A673 (cell line): Measurements from ENCODE around the gene ARTN. TPM values are rescaled to one million over a fixed set of nuclear protein-coding genes. Genes with fewer than 3 reads are reported as not detected.

Experiments
- BruUV-seq: library from RNA; stranded (reverse); fragments of 400-500 nt; replicated peaks from 2 replicates; lab custom pipeline; 2021; lab: Mats Ljungman, UMichigan
- CTCF ChIA-PET: fragments of 300-600 bp; sonication (Branson Sonifier 250); formaldehyde crosslinking; loops from one replicate; lab custom pipeline; 2022; ENCODE audit warnings: antibody characterized with exemption; lab: Charles Lee
- POLR2A ChIA-PET: fragments of 300-600 bp; sonication (Branson Sonifier 250); formaldehyde crosslinking; loops from one replicate; lab custom pipeline; 2022; ENCODE audit warnings: antibody characterized with exemption; ENCODE audit not compliant: low non-redundant PET; lab: Charles Lee
- DNase-seq: peaks from one replicate; pipeline ENCODE4 v3.0.0-alpha.2; 2015; ENCODE audit warnings: low spot score
- H3K27ac ChIP-seq: fragments of 200-600 bp; sonication (generic); 2 replicates; pipeline ENCODE4 v1.5.1; 2016; ENCODE audit warnings: mixed run types, low read depth, mild to moderate bottlenecking, mixed read lengths, antibody characterized with exemption, low read length; ENCODE audit not compliant: poor library complexity, severe bottlenecking
- H3K27me3 ChIP-seq: fragments of 200-600 bp; sonication (generic); replicated peaks from 2 replicates; pipeline ENCODE4 v1.6.1; 2017; ENCODE audit warnings: mixed run types, low read depth, mild to moderate bottlenecking, mixed read lengths, antibody characterized with exemption, low read length; ENCODE audit not compliant: insufficient read depth, poor library complexity
- H3K36me3 ChIP-seq: fragments of 200-600 bp; sonication (generic); 2 replicates; pipeline ENCODE4 v1.6.1; 2016; ENCODE audit warnings: mixed run types, mild to moderate bottlenecking, mixed read lengths, antibody characterized with exemption, low read length; ENCODE audit not compliant: insufficient read depth, poor library complexity, severe bottlenecking
- H3K4me1 ChIP-seq: fragments of 200-600 bp; sonication (generic); 2 replicates; pipeline ENCODE4 v1.6.1; 2017; ENCODE audit warnings: mixed run types, mild to moderate bottlenecking, mixed read lengths, antibody characterized with exemption, low read length; ENCODE audit not compliant: insufficient read depth, poor library complexity, severe bottlenecking
- H3K4me3 ChIP-seq: fragments of 200-600 bp; sonication (generic); 2 replicates; pipeline ENCODE4 v1.5.1; 2016; ENCODE audit warnings: low read depth, mixed run types, mild to moderate bottlenecking, mixed read lengths, low read length; ENCODE audit not compliant: poor library complexity, severe bottlenecking
- H3K9me3 ChIP-seq: fragments of 200-600 bp; sonication (generic); 2 replicates; pipeline ENCODE4 v1.6.1; 2016; ENCODE audit warnings: mixed run types, low read depth, mild to moderate bottlenecking, mixed read lengths, antibody characterized with exemption, low read length; ENCODE audit not compliant: poor library complexity, severe bottlenecking
- CTCF ChIP-seq: fragments of 300-800, 200-600 bp; sonication (generic); conservative IDR thresholded peaks from 2 replicates; pipeline ENCODE4 v1.5.1; 2017; ENCODE audit warnings: low read depth, mild to moderate bottlenecking, antibody characterized with exemption, low read length, moderate library complexity, mixed read lengths
- EZH2 ChIP-seq: fragments of 200-600 bp; sonication (generic); IDR thresholded peaks from 2 replicates; pipeline ENCODE4 v1.6.1; 2017; ENCODE audit warnings: borderline replicate concordance, low read depth, mild to moderate bottlenecking, mixed read lengths, antibody characterized with exemption, low read length; ENCODE audit not compliant: poor library complexity, severe bottlenecking
- intact Hi-C: fragments of 100-400 bp; cut with micrococcal nuclease; formaldehyde crosslinking; loops from one replicate; pipeline ENCODE4 v1.10.0; 2022; ENCODE audit not compliant: unreplicated experiment
- total RNA-seq: library from RNA; stranded (reverse); gene quantifications from 2 replicates; pipeline ENCODE4 v1.2.3, GENCODE V29; 2021

Gene ARTN
- total RNA-seq, 1 experiment from 2014 or later: 28.1 TPM

GRCh38 chr1:43944860-43945259, 11.3 kb downstream of the ARTN start:
- no peaks in the 10 kb centered on the region for H3K36me3 ChIP-seq
- DNase-seq: no peak
- BruUV-seq: no TSS peak
- POLR2A ChIA-PET: no interaction called here
- CTCF ChIA-PET: interaction anchor here (0.9 kb wide), 1 partner anchor 10 kb away, joined by 3 read pairs; no protein-coding TSS in a partner anchor
- H3K9me3 ChIP-seq: no peaks in the 10 kb centered on the region
- TF ChIP-seq EZH2 (no peak), CTCF (no peak)
- H3K4me1 ChIP-seq: peaks cover 19% of the 10 kb centered on the region
- no peak overlapping the region for H3K27ac ChIP-seq
- intact Hi-C loops: no loop called here
- no peaks in the 10 kb centered on the region for H3K27me3 ChIP-seq
- peak overlapping the region; percentile 19 for H3K4me3 ChIP-seq

GRCh38 chr1:43945674-43946235, 12.2 kb downstream of the ARTN start:
- peaks cover 19% of the 10 kb centered on the region for H3K4me1 ChIP-seq
- DNase-seq: no peak
- no peaks in the 10 kb centered on the region for H3K36me3 ChIP-seq
- intact Hi-C loops: no loop called here
- H3K27ac ChIP-seq: peak overlapping the region; percentile 99
- BruUV-seq: TSS peak; percentile 72
- peak overlapping the region; percentile 92 for H3K4me3 ChIP-seq
- TF ChIP-seq CTCF: no peak
- no peak for TF ChIP-seq EZH2
- POLR2A ChIA-PET: no interaction called here
- CTCF ChIA-PET: interaction anchor here (0.7 kb wide), 1 partner anchor 11 kb away, joined by 4 read pairs; no protein-coding TSS in a partner anchor
- H3K27me3 ChIP-seq: no peaks in the 10 kb centered on the region
- H3K9me3 ChIP-seq: no peaks in the 10 kb centered on the region

- Histone ChIP-seq H3K27me3 (no peaks in the 10 kb centered on the region), H3K4me3 (peak within 1 kb of the TSS; percentile 92), H3K9me3 (no peaks in the 10 kb centered on the region), H3K27ac (peak within 1 kb of the TSS; percentile 99), H3K4me1 (peaks cover 19% of the 10 kb centered on the region), H3K36me3 (no peaks in the 10 kb centered on the region)
- ChIA-PET CTCF (interaction anchor here (0.6 to 1.4 kb wide), 3 partner anchors 12 to 1025 kb away, joined by 3 to 10 read pairs (median 4); no protein-coding TSS in a partner anchor), POLR2A (no interaction called here)
- no TSS peak for BruUV-seq
- DNase-seq: peak; percentile 98
- peak; percentile 84 for TF ChIP-seq CTCF
- no peak for TF ChIP-seq EZH2
- intact Hi-C loops: no loop called here
Observed at GRCh38 chr1:43946236-43947060, 12.8 kb downstream of the ARTN start, which contains the start of gene IPO13. Gene IPO13, plus strand, starts transcription at chr1:43946950. Its CDS starts 651 bp downstream, at chr1:43947601.
